ENCODE results near the gene PPIE.
"Not testable (repeated sequence)": the region's sequence is repeated elsewhere in the genome, so short reads cannot be mapped to it uniquely, and the experiment has no call there.

The PPIE gene

GRCh38 chr1:39779821-39780220, 41.1 kb downstream of the PPIE start:
- DNase-seq: no peak

GRCh38 chr1:39781349-39781715, 42.6 kb downstream of the PPIE start:
- no peak for DNase-seq

DNA sequence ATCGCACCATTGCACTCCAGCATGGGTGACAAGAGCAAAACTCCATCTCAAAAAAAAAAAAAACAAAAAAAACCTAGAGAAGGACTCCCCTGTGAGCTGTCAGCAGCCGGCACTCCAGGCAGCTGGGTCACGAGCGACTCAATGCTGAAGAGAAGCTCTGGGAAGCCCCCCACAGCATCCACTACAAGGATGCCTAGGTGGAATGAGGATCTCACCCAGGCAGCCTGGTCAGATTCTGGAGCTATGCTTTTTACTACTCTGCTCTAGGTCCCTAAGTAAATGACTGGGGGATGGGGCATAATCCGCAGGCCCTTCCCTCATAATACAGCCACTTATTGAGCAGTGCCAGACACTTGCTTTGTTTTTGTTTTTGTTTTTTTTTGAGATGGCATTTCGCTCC, 43.4 kb downstream of the PPIE start:
- no peak for DNase-seq

DNA sequence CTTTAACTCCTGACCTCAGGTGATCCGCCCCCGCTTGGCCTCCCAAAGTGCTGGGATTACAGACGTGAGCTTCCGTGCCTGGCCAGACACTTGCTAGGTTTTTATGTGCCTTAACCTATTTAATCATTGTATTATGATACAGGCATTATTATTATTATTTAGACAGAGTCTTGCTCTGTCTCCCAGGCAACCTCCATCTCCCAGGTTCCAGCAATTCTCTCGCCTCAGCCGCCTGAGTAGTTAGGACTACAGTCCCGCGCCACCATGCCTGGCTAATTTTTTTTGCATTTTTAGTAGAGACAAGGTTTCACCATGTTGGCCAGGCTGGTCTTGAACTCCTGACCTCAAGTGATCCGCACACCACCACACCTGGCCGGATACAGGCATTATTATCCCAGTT, 44.0 kb downstream of the PPIE start:
- DNase-seq: not testable (repeated sequence)

DNA sequence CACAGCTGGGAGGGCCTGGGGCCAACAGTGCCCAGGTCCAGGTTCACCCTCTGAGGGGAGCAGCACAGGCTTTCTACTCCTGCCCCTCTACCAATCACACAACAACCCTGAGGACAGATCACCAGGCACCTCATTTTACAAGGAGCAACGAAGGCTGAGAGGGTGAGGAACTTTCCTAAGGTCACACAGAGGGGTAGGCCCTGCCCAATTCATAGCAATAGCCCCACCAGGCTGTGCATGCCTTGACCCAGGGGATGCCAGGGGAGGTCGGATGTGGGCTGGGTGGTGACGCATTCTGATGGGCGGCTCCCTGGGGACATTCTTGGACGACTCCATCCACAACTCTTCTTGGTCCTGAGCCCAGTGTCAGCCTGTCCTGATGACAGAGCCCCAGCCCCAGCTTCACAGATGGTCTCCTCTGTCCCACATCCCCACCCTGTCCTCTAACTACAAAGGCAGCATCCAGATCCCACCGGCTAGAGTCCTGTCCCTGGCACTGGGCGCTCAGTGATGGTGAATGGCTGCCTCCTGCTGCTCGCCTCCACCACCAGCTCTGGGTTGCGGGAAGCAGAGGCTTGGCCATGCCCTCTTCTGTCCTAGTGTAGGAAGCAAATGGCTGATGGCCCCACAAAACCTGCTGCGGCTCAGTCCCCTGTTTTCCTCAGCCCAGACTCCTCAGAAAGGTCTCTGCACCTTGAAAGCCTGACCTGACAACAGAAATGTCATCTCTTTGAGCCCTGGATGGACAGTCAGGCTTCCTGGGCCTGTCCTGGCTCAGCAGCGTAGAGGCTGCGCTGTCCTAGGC, 47.8 kb downstream of the PPIE start:
- not testable (repeated sequence) for DNase-seq

GRCh38 chr1:39787108-39787375, 48.4 kb downstream of the PPIE start:
- not testable (repeated sequence) for DNase-seq

DNA sequence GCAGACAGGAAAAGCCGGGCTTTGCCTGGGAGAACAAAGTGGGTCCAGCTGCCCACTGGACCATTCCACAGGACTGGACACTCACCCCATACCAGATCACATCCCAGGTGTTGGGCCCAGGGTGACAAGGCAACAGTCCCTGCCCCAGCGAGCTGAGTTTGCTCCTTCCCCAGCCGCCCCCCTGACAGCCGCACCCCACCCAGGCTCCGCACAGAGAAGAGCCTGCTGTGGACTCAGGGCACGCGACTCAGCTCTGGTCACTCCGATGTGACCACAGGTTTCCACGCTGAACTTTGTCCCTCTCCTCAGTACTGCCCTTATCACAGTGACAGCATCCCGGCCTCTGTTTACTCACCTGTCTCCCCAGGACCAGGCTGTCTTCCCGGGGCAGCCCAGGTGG, 48.8 kb downstream of the PPIE start:
- no peak for DNase-seq

- DNase-seq: not testable (repeated sequence)
These were observed 49.3 kb downstream of the PPIE start for GRCh38 chr1:39787964-39788363.

- DNase-seq: no peak
These were observed 49.7 kb downstream of the PPIE start for GRCh38 chr1:39788426-39788757.

DNA sequence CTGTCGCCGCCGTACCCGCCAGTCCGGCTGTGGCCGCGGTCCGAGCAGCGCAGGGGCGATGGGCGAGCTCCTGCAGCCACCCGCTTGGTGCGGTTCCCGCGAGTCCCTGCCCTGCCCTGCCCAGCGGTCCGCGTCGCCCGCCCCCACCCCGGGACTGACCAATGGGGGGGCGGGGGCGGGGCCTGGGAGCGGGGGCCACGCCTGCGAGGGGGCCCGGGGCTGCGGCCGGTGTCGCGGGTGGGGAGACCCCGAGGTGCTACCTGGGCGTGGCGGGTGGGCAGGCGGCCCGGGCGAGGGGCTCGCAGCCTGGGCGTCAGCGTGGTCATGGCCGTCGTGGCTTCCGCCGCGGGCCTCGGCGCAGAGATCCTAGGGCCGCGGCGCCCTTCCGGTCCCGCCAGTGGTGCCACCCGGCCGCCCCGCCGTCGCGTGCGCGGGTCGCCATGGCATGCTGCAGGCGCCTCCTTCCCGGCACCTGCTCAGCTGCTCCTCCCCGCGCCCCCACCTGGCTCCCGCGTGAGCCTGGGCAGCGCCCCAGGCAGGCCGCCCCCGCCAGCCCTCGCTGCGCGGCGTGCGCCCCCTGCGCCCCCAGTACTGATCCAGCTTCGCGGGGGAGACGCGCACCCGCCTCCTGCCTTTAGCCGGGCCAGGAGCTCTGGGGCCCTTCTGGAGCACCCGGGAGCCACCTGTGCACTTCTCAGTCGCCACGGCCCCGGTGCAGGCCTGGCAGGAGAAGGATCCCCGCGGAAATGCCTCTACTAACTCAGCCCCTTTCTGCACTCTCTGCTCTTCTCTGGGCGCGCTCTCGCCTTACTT, 50.3 kb downstream of the PPIE start, which contains the start of gene BMP8B:
Gene BMP8B (minus strand): TSS at position 108 of the 813 bp plus-strand sequence. CDS start 380 bp downstream, outside the sequence.
- no peak for DNase-seq

DNA sequence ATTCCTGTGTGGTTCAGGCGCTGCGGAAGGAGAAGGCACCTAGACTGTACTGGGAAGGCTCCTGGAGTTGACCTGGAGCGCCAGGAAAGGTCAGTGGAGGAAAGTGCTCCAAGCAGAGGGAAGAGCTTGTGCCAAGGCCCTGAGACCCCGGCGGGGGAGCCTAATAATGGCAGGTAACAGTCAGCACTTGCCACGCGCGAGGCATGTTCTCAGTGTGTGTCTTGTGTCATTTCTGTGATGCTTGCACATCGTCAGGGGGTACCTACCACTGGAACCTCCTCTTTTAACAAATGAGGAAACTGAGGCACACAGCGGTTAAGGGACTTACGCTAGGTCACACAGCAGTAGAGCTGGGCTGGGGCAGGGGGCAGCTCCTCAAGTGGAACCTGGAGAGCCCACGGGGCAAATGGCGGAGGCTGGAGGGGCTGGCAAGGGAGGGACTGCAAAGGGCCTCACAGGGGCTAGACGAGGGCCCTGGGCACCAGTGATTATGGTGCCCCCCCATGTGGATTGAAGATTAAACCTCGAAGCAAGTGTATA, 51.0 kb downstream of the PPIE start:
- no peak for DNase-seq

GRCh38 chr1:39791838-39792237, 53.2 kb downstream of the PPIE start:
- no peak for DNase-seq

DNA sequence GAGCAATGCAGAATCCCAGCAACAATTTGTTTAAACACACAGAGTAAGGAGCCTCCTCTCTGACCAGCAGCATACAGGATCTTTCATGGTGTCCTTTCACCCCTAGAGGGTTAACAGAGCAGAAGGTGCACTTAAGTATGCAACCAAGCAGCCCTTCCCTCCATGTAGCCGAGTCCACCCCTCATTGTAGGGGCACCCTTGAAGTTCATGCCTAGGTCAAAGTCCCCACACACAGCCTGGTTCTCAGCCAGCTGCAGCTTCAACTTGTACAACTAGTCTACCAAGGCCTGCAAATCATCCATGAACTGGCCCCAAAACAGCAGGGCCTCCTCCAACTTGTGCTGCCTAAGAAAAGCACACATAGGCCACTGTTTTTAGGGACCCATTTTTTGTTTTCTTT, 57.0 kb downstream of the PPIE start:
- no peak for DNase-seq

GRCh38 chr1:39798859-39799769, 60.4 kb downstream of the PPIE start:
- not testable (repeated sequence) for DNase-seq

DNA sequence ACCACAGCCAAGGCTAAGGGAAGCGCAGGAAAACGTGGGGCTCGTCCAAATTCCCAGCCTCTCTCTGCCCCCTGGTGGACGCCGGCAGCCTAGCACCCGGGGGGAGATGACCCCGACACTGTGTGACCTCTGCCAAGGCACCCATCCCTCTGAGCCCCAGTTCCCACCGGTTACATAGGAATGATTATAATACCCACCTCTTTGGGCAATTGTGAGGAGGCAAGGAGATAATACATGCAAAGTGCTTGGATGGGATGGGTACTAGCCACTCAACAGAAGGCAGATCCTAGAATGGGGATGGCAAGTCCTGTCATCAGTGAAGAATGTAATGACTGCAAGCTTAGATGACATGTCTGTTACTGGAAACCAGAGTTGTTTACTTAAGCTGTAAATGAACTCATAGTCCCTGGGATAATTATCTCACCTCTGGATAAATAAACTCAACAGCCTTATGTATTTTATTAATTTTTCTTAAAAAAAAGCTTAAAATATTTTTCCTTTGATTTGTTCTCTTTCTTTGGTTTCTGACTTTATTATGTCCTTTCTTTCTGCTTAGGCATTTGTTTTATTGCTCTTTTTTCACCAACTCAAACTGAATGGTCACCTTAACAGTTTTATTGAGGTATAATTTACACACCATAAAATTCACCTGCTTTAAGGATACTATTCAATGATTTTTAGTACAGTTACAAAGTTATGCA, 61.2 kb downstream of the PPIE start:
- no peak for DNase-seq

DNA sequence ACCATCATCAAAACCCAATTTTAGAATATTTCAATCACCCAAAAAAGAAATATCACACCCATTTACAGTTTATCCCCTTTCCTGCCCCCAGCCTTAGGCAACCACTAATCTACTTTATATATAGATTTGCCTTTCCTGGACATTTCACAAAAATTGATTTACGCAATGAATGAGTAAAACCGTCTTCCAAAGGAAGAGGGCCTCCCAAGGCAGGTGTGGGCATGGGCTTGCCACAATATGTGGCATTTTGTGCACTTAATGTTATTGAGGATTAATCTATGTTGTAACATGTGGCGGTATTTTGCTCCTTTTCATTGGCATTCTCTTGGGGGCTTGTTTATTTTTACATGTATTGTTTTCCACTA, 61.8 kb downstream of the PPIE start:
- DNase-seq: no peak

DNA sequence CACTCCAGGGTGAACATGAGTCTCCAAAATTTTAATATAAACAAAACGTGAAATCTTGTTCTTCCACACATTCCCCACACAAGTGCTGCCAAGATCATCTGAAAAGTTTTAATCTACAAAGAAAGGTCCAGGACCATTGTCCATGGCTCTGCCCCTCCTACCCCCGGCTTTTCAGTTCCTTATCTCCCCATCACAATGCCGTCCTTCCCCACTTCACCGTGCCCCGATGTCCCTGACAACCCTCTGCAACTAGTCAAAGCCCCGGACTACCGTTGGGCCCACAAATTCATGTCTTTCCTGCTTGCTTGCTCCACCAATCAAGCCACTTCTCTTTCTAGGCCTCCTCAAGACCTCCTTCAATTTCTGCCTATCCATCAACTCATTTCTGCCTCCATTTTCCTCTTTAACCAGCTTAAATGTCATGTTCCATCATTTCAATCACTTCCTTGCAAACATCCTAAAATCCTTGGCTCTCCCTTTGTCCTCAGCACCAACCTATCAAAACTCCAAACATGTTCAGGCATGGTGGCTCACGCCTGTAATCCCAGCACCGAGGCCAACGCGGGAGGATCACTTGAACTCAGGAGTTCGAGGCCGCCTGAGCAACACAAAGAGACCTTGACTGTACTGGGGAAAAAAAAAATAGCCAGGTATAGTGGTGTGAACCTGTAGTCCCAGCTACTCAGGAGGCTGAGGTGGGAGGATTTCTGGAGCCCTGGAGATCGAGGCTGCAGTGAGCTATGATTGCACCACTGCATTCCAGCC, 64.0 kb downstream of the PPIE start:
- DNase-seq: no peak

DNA sequence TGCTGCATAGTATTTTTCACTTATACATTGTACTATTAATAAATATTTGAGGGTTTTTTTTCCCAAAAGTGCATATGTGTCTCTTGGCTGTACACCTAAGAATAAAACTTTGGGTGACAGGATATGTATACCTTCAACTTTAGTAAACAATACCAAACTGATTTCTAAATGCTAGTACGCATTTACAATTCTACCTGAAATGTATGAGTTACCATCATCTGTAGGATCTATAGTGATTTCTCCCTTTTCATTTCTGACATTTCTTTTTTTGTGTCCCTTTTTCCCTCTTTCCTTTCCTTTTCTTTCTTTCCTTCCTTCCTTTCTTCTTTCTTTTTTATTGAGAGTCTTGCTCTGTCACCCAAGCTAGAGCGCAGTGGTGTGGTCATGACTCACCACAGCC, 66.7 kb downstream of the PPIE start:
- DNase-seq: no peak

DNA sequence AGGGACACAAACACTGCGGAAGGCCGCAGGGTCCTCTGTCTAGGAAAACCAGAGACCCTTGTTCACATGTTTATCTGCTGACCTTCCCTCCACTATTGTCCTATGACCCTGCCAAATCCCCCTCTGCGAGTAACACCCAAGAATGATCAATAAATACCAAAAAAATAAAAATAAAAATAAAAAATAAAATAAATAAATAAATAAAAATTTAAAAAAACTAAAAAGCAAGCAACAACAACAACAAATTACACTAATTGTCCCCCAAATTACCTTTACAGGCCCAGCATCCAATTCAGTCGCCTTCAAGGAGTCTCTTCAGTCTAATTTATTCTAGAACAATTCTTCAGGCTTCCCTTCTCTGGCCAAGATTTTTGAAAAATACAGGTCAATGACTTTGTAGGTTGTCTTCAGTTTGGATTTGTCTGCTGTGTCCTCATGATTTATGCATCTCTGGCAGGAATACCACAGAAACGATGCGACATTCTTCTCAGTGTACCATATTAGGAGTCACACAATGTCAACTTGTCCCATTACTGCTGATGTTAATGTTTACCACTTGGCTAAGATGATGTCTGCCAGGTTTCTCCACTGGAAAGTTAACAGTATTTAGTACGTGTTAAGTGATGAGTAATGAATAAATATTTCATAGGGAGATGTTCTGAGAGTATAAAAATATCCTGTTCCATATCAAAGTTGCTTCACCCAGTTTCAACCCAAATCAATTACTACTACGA, 70.3 kb downstream of the PPIE start:
- DNase-seq: no peak

DNA sequence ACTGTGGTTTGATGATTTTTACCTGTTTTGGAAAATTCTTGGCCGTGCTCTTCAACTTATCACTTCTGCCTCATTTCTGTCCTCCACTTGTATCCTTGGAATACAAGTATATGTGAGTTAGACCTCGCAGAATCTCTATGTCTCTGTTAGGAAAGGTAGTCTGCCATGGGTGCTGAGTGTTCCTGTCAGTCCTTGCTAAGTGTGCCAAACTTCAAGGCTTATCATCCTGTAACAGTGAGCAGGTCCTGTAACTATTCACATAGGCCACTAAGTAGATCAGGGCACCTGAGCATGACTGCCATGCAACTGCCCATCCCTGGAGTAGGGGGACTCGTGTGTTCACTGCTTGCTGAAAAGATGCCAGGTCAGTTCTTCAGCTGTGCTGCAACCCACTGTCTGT, 74.2 kb downstream of the PPIE start:
- DNase-seq: no peak

Measured in right forelimb (tissue), 1 donor.